Measurements from ENCODE around the gene SLC10A3. TPM values are rescaled to one million over a fixed set of nuclear protein-coding genes. Genes with fewer than 3 reads are reported as not detected.

Gene SLC10A3
- total RNA-seq, 2 donors from 2014 or later: 26.7 to 55.5 TPM

DNA sequence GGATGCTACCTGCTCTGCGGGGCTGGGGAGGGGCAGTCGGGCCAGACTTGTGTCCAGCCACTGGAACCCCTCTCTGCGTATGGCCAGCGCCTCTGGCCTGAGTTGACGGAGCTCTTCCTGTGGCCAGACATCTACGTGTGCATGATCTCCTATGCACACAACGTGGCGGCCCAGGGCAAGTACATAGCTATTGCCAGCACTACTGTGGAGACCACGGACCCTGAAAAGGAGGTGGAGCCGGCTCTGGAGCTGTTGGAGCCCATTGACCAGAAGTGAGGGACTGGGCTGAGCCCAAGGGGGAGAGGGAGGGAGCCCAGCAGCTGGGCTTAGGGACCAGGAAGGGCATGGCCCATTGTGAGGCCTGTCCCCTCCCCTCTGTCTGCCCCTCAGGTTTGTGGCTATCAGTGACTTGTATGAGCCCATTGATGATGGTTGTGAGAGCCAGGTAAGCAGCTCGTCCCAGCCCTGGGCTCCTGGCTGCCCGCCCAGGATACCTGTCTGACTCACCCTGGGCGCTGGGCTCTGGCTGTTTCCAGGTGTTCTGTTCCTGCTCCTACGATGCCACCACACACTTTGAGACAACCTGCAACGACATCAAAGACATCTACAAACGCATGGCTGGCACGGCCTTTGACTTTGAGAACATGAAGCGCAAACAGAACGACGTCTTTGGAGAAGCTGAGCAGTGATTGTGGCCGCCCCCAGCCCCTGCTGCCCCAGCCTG is 48.3 kb downstream of the SLC10A3 start:
- no peaks in the 10 kb centered on the region for H3K36me3 ChIP-seq
- ATAC-seq (ENCODE audit: insufficient number of reproducible peaks, low FRiP score, low read depth) (no peak), DNase-seq (ENCODE audit: low spot score) (no peak)
- no peak overlapping the region for H3K4me3 ChIP-seq
- H3K4me1 ChIP-seq (ENCODE audit: control insufficient read depth in 1 of 2, low read depth in 2 of 2): peaks cover 6 to 35% of the 10 kb centered on the region in 2 donors
- no peaks in the 10 kb centered on the region for H3K9me3 ChIP-seq
- no peaks in the 10 kb centered on the region for H3K27me3 ChIP-seq (replicated peaks; ENCODE audit: insufficient read depth)
- H3K27ac ChIP-seq: no peak overlapping the region
- TF ChIP-seq, protein P1, sequence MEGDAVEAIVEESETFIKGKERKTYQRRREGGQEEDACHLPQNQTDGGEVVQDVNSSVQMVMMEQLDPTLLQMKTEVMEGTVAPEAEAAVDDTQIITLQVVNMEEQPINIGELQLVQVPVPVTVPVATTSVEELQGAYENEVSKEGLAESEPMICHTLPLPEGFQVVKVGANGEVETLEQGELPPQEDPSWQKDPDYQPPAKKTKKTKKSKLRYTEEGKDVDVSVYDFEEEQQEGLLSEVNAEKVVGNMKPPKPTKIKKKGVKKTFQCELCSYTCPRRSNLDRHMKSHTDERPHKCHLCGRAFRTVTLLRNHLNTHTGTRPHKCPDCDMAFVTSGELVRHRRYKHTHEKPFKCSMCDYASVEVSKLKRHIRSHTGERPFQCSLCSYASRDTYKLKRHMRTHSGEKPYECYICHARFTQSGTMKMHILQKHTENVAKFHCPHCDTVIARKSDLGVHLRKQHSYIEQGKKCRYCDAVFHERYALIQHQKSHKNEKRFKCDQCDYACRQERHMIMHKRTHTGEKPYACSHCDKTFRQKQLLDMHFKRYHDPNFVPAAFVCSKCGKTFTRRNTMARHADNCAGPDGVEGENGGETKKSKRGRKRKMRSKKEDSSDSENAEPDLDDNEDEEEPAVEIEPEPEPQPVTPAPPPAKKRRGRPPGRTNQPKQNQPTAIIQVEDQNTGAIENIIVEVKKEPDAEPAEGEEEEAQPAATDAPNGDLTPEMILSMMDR (IDR thresholded peaks at IDR 0.05): no peak

DNA sequence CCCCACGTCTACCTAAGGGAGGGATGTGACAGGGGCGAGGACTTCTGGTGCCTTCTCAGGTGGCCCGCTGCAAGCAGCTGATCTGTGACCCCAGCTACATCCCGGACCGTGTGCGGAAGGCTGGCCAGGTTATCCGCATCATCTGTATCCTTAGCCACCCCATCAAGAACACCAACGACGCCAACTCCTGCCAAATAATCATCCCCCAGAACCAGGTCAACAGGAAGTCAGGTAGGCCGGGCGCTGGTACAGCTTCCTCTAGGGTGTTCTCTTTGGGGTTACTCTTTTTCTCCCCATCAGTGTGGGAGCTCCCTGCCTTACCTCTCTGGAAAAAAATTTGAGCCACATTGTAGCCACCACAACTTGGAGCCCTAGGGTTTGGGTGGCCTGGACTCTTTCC is 48.9 kb downstream of the SLC10A3 start:
- ATAC-seq (ENCODE audit: insufficient number of reproducible peaks, low FRiP score, low read depth) (no peak), DNase-seq (ENCODE audit: low spot score) (no peak)
- Histone ChIP-seq H3K4me1 (ENCODE audit: control insufficient read depth in 1 of 2, low read depth in 2 of 2) (peaks cover 6 to 35% of the 10 kb centered on the region in 2 donors), H3K27me3 (replicated peaks; ENCODE audit: insufficient read depth) (no peaks in the 10 kb centered on the region), H3K9me3 (no peaks in the 10 kb centered on the region), H3K36me3 (no peaks in the 10 kb centered on the region), H3K4me3 (no peak overlapping the region), H3K27ac (no peak overlapping the region)
- TF ChIP-seq, protein P1 (IDR thresholded peaks at IDR 0.05): no peak

DNA sequence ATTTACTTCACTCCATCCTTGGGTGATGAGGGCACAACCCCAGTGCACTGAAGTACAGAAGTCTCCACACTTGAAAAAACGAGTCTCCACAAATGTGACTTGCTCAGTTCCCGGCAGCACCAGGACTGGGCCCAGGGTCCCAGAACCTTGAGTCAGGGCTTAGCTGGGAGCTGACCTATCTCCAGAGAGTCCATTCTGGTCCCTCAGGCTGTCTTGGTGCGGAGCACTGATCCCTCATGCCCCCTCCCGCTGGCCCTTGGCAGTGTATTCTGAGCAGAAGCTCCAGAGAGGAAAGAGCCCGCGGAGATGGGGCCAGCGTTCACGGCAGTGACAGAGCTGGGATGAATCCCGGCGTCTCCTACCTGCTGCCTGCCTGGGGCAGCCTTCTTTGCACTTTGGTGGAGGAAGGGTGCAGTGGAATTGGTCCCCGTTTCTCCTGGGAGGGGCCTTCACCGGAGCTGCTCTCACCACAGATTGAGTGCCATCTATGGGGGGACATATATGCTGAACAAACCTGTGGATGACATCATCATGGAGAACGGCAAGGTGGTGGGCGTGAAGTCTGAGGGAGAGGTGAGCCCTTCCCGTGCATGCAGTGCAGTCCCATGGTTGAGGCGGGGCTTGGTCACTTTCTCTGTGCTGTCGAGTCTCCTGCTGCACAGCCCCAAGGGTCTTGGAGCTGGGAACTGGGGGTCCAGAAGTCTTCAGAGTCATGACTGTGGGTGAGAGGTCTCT is 49.6 kb downstream of the SLC10A3 start:
- Histone ChIP-seq H3K4me3 (no peak overlapping the region), H3K36me3 (no peaks in the 10 kb centered on the region), H3K27ac (no peak overlapping the region), H3K27me3 (replicated peaks; ENCODE audit: insufficient read depth) (no peaks in the 10 kb centered on the region), H3K9me3 (no peaks in the 10 kb centered on the region), H3K4me1 (ENCODE audit: control insufficient read depth in 1 of 2, low read depth in 2 of 2) (peaks cover 6 to 30% of the 10 kb centered on the region in 2 donors)
- TF ChIP-seq, protein P1 (IDR thresholded peaks at IDR 0.05): no peak
- ATAC-seq (ENCODE audit: insufficient number of reproducible peaks, low FRiP score, low read depth): no peak
- DNase-seq (ENCODE audit: low spot score): no peak

DNA sequence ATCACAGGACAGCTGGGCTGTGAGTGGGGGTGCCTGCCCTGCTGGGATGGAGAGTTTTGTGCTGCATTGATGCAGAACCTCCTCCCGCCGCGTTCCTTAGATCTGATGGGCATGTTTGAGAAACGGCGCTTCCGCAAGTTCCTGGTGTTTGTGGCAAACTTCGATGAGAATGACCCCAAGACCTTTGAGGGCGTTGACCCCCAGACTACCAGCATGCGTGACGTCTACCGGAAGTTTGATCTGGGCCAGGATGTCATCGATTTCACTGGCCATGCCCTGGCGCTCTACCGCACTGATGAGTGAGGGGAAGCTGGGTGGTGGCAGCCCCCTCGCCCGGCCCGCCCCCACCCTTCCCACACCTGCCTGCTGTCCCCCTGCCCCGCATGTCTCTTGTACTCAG is 50.6 kb downstream of the SLC10A3 start:
- Histone ChIP-seq H3K4me1 (ENCODE audit: control insufficient read depth in 1 of 2, low read depth in 2 of 2) (peaks cover under 1 to 20% of the 10 kb centered on the region in 2 donors), H3K9me3 (no peaks in the 10 kb centered on the region), H3K36me3 (no peaks in the 10 kb centered on the region), H3K27me3 (replicated peaks; ENCODE audit: insufficient read depth) (no peaks in the 10 kb centered on the region), H3K4me3 (no peak overlapping the region), H3K27ac (no peak overlapping the region)
- no peak for ATAC-seq (ENCODE audit: insufficient number of reproducible peaks, low FRiP score, low read depth)
- TF ChIP-seq, protein P1 (IDR thresholded peaks at IDR 0.05): no peak
- DNase-seq (ENCODE audit: low spot score): no peak

Data from thoracic aorta (tissue), 2 donors.